Measurements from ENCODE around the gene VIL1. TPM values are rescaled to one million over a fixed set of nuclear protein-coding genes. Genes with fewer than 3 reads are reported as not detected.

The VIL1 gene
- total RNA-seq, 2 donors from 2014 or later: 0.09 TPM; not detected in 1

GRCh38 chr2:218423584-218423983 lies 4.7 kb downstream of the VIL1 start:
- H3K36me3 ChIP-seq: no peaks in the 10 kb centered on the region
- 90% methylated on average over 9 of the region's 9 CpGs for WGBS
- H3K27me3 ChIP-seq (replicated peaks; ENCODE audit: insufficient read depth): no peaks in the 10 kb centered on the region
- H3K4me3 ChIP-seq: no peak overlapping the region
- H3K27ac ChIP-seq: no peak overlapping the region
- H3K4me1 ChIP-seq (replicated peaks): no peaks in the 10 kb centered on the region
- H3K9me3 ChIP-seq: no peaks in the 10 kb centered on the region
- intact Hi-C loops (cut with DNase I): no loop called here
- no peak for DNase-seq (ENCODE audit: low spot score)
- no peak for TF ChIP-seq POLR2AphosphoS5 (IDR thresholded peaks at IDR 0.05)
- TF ChIP-seq POLR2A (IDR thresholded peaks at IDR 0.05): no peak
- no peak for TF ChIP-seq CTCF (IDR thresholded peaks at IDR 0.05)

- no peak for DNase-seq (ENCODE audit: low spot score)
- H3K36me3 ChIP-seq: no peaks in the 10 kb centered on the region
- no peaks in the 10 kb centered on the region for H3K27me3 ChIP-seq (replicated peaks; ENCODE audit: insufficient read depth)
- no peaks in the 10 kb centered on the region for H3K4me1 ChIP-seq (replicated peaks)
- intact Hi-C loops (cut with DNase I): no loop called here
- 86% methylated on average over 10 of the region's 10 CpGs for WGBS
- TF ChIP-seq POLR2AphosphoS5 (IDR thresholded peaks at IDR 0.05) (no peak), POLR2A (IDR thresholded peaks at IDR 0.05) (no peak), CTCF (IDR thresholded peaks at IDR 0.05) (no peak)
- H3K9me3 ChIP-seq: no peaks in the 10 kb centered on the region
- H3K27ac ChIP-seq: no peak overlapping the region
- H3K4me3 ChIP-seq: no peak overlapping the region
Observed at GRCh38 chr2:218425531-218425930, 6.6 kb downstream of the VIL1 start.

GRCh38 chr2:218427741-218428140 lies 8.8 kb downstream of the VIL1 start:
- intact Hi-C loops (cut with DNase I): no loop called here
- WGBS: 76% methylated on average over 11 of the region's 11 CpGs
- no peak overlapping the region for H3K4me3 ChIP-seq
- no peak overlapping the region for H3K27ac ChIP-seq
- no peaks in the 10 kb centered on the region for H3K27me3 ChIP-seq (replicated peaks; ENCODE audit: insufficient read depth)
- no peaks in the 10 kb centered on the region for H3K4me1 ChIP-seq (replicated peaks)
- H3K36me3 ChIP-seq: no peaks in the 10 kb centered on the region
- TF ChIP-seq POLR2AphosphoS5 (IDR thresholded peaks at IDR 0.05) (no peak), CTCF (IDR thresholded peaks at IDR 0.05) (no peak), POLR2A (IDR thresholded peaks at IDR 0.05) (no peak)
- no peaks in the 10 kb centered on the region for H3K9me3 ChIP-seq
- no peak for DNase-seq (ENCODE audit: low spot score)

- no peaks in the 10 kb centered on the region for H3K27me3 ChIP-seq (replicated peaks; ENCODE audit: insufficient read depth)
- intact Hi-C loops (cut with DNase I): no loop called here
Observed at GRCh38 chr2:218428846-218429558, 10.1 kb downstream of the VIL1 start.

GRCh38 chr2:218429911-218430692 lies 11.2 kb downstream of the VIL1 start:
- 73% methylated on average over 9 of the region's 9 CpGs for WGBS
- H3K4me3 ChIP-seq: no peak overlapping the region
- TF ChIP-seq POLR2AphosphoS5 (IDR thresholded peaks at IDR 0.05) (no peak), CTCF (IDR thresholded peaks at IDR 0.05) (no peak), POLR2A (IDR thresholded peaks at IDR 0.05) (no peak)
- H3K27ac ChIP-seq: no peak overlapping the region
- intact Hi-C loops (cut with DNase I): no loop called here
- H3K27me3 ChIP-seq (replicated peaks; ENCODE audit: insufficient read depth): no peaks in the 10 kb centered on the region
- H3K9me3 ChIP-seq: no peaks in the 10 kb centered on the region
- no peaks in the 10 kb centered on the region for H3K4me1 ChIP-seq (replicated peaks)
- DNase-seq (ENCODE audit: low spot score): no peak
- H3K36me3 ChIP-seq: no peaks in the 10 kb centered on the region

More at GRCh38 chr2:218428846-218429558, 10.1 kb downstream of the VIL1 start:
- WGBS: 84% methylated on average over 24 of the region's 24 CpGs
- no peak for DNase-seq (ENCODE audit: low spot score)
- Histone ChIP-seq H3K4me3 (no peak overlapping the region), H3K27ac (no peak overlapping the region), H3K9me3 (no peaks in the 10 kb centered on the region), H3K36me3 (no peaks in the 10 kb centered on the region), H3K4me1 (replicated peaks) (no peaks in the 10 kb centered on the region)
- no peak for TF ChIP-seq POLR2A (IDR thresholded peaks at IDR 0.05)

Data from prostate gland (tissue), 2 donors.